ENCODE measurements around the gene ARCN1. TPM values are rescaled to one million over a fixed set of nuclear protein-coding genes. Genes with fewer than 3 reads are reported as not detected.

ARCN1 gene
- total and polyA plus RNA-seq, 2 donors (not counting 3 experiments of a cell fraction or from before 2014, with no cell fraction given), result 172 to 180 TPM

DNA sequence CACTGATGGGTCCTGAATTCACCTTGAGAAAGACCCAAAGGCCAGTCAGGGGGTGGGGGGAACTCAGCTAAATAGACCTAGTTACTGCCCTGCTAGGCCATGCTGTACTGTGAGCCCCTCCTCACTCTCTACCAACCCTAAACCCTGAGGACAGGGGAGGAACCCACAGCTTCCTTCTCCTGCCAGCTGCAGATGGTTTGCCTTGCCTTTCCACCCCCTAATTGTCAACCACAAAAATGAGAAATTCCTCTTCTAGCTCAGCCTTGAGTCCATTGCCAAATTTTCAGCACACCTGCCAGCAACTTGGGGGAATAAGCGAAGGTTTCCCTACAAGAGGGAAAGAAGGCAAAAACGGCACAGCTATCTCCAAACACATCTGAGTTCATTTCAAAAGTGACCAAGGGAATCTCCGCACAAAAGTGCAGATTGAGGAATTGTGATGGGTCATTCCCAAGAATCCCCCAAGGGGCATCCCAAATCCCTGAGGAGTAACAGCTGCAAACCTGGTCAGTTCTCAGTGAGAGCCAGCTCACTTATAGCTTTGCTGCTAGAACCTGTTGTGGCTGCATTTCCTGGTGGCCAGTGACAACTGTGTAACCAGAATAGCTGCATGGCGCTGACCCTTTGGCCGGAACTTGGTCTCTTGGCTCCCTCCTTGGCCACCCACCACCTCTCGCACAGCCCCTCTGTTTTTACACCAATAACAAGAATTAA, 47.3 kb upstream of the ARCN1 start:
- no TSS peak for BruUV-seq (replicated peaks)
- TF ChIP-seq POLR2AphosphoS5 (IDR thresholded peaks at IDR 0.05; ENCODE audit: insufficient read depth, low read depth, low read length), result no peak
- TF ChIP-seq, protein P1, sequence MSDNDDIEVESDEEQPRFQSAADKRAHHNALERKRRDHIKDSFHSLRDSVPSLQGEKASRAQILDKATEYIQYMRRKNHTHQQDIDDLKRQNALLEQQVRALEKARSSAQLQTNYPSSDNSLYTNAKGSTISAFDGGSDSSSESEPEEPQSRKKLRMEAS (IDR thresholded peaks at IDR 0.05; ENCODE audit: insufficient read depth, insufficient read length), result no peak
- no peak for TF ChIP-seq EZH2 (IDR thresholded peaks at IDR 0.05; ENCODE audit: borderline replicate concordance, low read depth, low read length, severe bottlenecking)
- no peak for TF ChIP-seq GATA2 (IDR thresholded peaks at IDR 0.05; ENCODE audit: insufficient read depth, insufficient read length, low read depth, low read length)
- intact Hi-C loops (cut with micrococcal nuclease), result no loop called here
- H3K27me3 ChIP-seq (ENCODE audit: control insufficient read depth in 2 of 2, insufficient read depth in 2 of 2, low read length in 2 of 2), result no peaks in the 10 kb centered on the region
- peaks cover 2% of the 10 kb centered on the region for H3K4me1 ChIP-seq (ENCODE audit: control insufficient read depth, extremely low read depth, insufficient read depth, low read length)
- H3K36me3 ChIP-seq (ENCODE audit: control insufficient read depth in 2 of 2, extremely low read depth in 1 of 2, insufficient read depth in 2 of 2, low read length in 2 of 2), result peaks cover 19 to 33% of the 10 kb centered on the region in 2 experiments
- H3K9me1 ChIP-seq (replicated peaks; ENCODE audit: control insufficient read depth, extremely low read depth, insufficient read depth, low read length), result no peaks in the 10 kb centered on the region
- H4K20me1 ChIP-seq (replicated peaks; ENCODE audit: control insufficient read depth, extremely low read depth, insufficient read depth, low read length), result no peaks in the 10 kb centered on the region
- dilution Hi-C loops (cut with MboI; ENCODE audit: extremely low pct_ligation_motif_present, low sequenced_read_pairs), result no loop called here
- no peak overlapping the region for H3K27ac ChIP-seq (ENCODE audit: insufficient read depth, low read depth, low read length)
- CTCF ChIA-PET, result no interaction called here
- H3K79me2 ChIP-seq (ENCODE audit: control insufficient read depth, insufficient read depth, low read length), result no peaks in the 10 kb centered on the region
- H3K9me3 ChIP-seq (replicated peaks; ENCODE audit: control insufficient read depth, insufficient read depth, low read length), result no peaks in the 10 kb centered on the region
- POLR2A ChIA-PET, result no interaction called here
- no peak overlapping the region for H3K4me2 ChIP-seq (ENCODE audit: insufficient read depth, low read length)
- DNase-seq (ENCODE audit: low read depth, low spot score) (no peak), FAIRE-seq (no peak)
- no peak overlapping the region for H2AFZ ChIP-seq (ENCODE audit: low read depth, low read length)
- H3K9ac ChIP-seq (replicated peaks; ENCODE audit: extremely low read depth, insufficient read depth, low read length), result no peak overlapping the region
- H3K4me3 ChIP-seq (replicated peaks in 1 of 3; ENCODE audit: insufficient read depth in 1 of 3, low read depth in 1 of 3, low read length in 3 of 3), result no peak overlapping the region

DNA sequence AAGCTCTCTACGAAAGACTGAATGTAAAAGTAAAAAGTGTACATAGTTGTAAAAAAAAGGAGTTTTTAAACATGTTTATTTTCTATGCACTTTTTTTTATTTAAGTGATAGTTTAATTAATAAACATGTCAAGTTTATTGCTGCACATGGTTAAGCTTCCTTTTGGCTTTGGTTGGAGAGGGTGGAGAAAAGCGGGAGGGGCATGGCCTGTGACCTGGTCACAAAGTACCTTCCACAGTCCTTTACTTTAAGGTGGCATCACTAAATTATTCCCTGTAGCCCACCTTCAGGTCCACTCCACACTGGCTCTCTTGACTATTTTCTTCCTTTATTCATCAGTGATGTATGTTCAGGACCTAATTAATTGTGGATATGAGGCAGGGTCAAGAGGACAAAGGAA, 45.5 kb upstream of the ARCN1 start:
- Histone ChIP-seq H3K36me3 (ENCODE audit: control insufficient read depth in 2 of 2, extremely low read depth in 1 of 2, insufficient read depth in 2 of 2, low read length in 2 of 2) (peaks cover 9 to 24% of the 10 kb centered on the region in 2 experiments), H3K9ac (replicated peaks; ENCODE audit: extremely low read depth, insufficient read depth, low read length) (no peak overlapping the region), H3K4me2 (ENCODE audit: insufficient read depth, low read length) (no peak overlapping the region), H3K9me3 (replicated peaks; ENCODE audit: control insufficient read depth, insufficient read depth, low read length) (no peaks in the 10 kb centered on the region), H3K27ac (ENCODE audit: insufficient read depth, low read depth, low read length) (no peak overlapping the region), H4K20me1 (replicated peaks; ENCODE audit: control insufficient read depth, extremely low read depth, insufficient read depth, low read length) (no peaks in the 10 kb centered on the region), H3K27me3 (ENCODE audit: control insufficient read depth in 2 of 2, insufficient read depth in 2 of 2, low read length in 2 of 2) (no peaks in the 10 kb centered on the region), H3K4me3 (replicated peaks in 1 of 3; ENCODE audit: insufficient read depth in 1 of 3, low read depth in 1 of 3, low read length in 3 of 3) (no peak overlapping the region), H3K9me1 (replicated peaks; ENCODE audit: control insufficient read depth, extremely low read depth, insufficient read depth, low read length) (no peaks in the 10 kb centered on the region), H3K79me2 (ENCODE audit: control insufficient read depth, insufficient read depth, low read length) (no peaks in the 10 kb centered on the region), H2AFZ (ENCODE audit: low read depth, low read length) (no peak overlapping the region), H3K4me1 (ENCODE audit: control insufficient read depth, extremely low read depth, insufficient read depth, low read length) (peaks cover 9% of the 10 kb centered on the region)
- DNase-seq (ENCODE audit: low read depth, low spot score) (no peak), FAIRE-seq (no peak)
- intact Hi-C loops (cut with micrococcal nuclease), result no loop called here
- CTCF ChIA-PET, result interaction anchor here (1.1 kb wide), 1 partner anchor 38 kb away, joined by 3 read pairs; no protein-coding TSS in a partner anchor
- dilution Hi-C loops (cut with MboI; ENCODE audit: extremely low pct_ligation_motif_present, low sequenced_read_pairs), result no loop called here
- no TSS peak for BruUV-seq (replicated peaks)
- no peak for TF ChIP-seq GATA2 (IDR thresholded peaks at IDR 0.05; ENCODE audit: insufficient read depth, insufficient read length, low read depth, low read length)
- no peak for TF ChIP-seq POLR2A (IDR thresholded peaks at IDR 0.05; ENCODE audit: low read depth, low read length)
- TF ChIP-seq JUN (IDR thresholded peaks at IDR 0.05; ENCODE audit: borderline replicate concordance, insufficient read depth, insufficient read length, low read depth), result no peak
- TF ChIP-seq POLR2AphosphoS5 (IDR thresholded peaks at IDR 0.05; ENCODE audit: insufficient read depth, low read depth, low read length), result no peak
- TF ChIP-seq, protein P1 (IDR thresholded peaks at IDR 0.05; ENCODE audit: insufficient read depth, insufficient read length), result no peak
- TF ChIP-seq EZH2 (IDR thresholded peaks at IDR 0.05; ENCODE audit: borderline replicate concordance, low read depth, low read length, severe bottlenecking), result no peak
- TF ChIP-seq MYC (IDR thresholded peaks at IDR 0.05; ENCODE audit: low read depth, low read length), result no peak
- POLR2A ChIA-PET, result no interaction called here

Data from endothelial cell of umbilical vein (primary cell).